ENCODE results near the gene ORM2. TPM values are rescaled to one million over a fixed set of nuclear protein-coding genes. Genes with fewer than 3 reads are reported as not detected.

The ORM2 gene
- total and polyA plus RNA-seq, 9 donors = 0.52 to 2.6 (median 0.82) TPM; not detected in 6

- DNase-seq = peak in 4 of 5 donors; percentile 4 to 25 (median 12)
- Histone ChIP-seq H3K4me3 (no peak overlapping the region), H3K9me3 (no peaks in the 10 kb centered on the region), H3K36me3 (no peaks in the 10 kb centered on the region), H3K4me1 (ENCODE audit: insufficient read depth) (peaks cover 6% of the 10 kb centered on the region), H3K27ac (no peak overlapping the region), H3K27me3 (no peaks in the 10 kb centered on the region)
- no peak for TF ChIP-seq EP300 (IDR thresholded peaks at IDR 0.05)
- intact Hi-C loops (cut with DNase I) = loop anchor here in 1 of 4 donors (5.0 kb wide), 1 partner anchor 145 kb away; the partner anchor contains the start of gene COL27A1
- 85 to 88% (median 87%) methylated on average over 15 of the region's 15 CpGs for WGBS, 3 donors
These were observed 27.7 kb upstream of the ORM2 start for GRCh38 chr9:114301798-114302565.

GRCh38 chr9:114302727-114303126 lies 26.9 kb upstream of the ORM2 start:
- Histone ChIP-seq H3K9me3 (no peaks in the 10 kb centered on the region), H3K4me3 (no peak overlapping the region), H3K4me1 (ENCODE audit: insufficient read depth) (peaks cover 6% of the 10 kb centered on the region), H3K36me3 (no peaks in the 10 kb centered on the region), H3K27ac (no peak overlapping the region), H3K27me3 (no peaks in the 10 kb centered on the region)
- TF ChIP-seq CTCF (IDR thresholded peaks at IDR 0.05) = no peak
- TF ChIP-seq EP300 (IDR thresholded peaks at IDR 0.05) = no peak
- no peak for TF ChIP-seq POLR2A (IDR thresholded peaks at IDR 0.05)
- intact Hi-C loops (cut with DNase I) = loop anchor here in 1 of 4 donors (5.0 kb wide), 1 partner anchor 145 kb away; the partner anchor contains the start of gene COL27A1
- 64 to 78% (median 67%) methylated on average over 6 of the region's 6 CpGs for WGBS, 3 donors
- DNase-seq = peak in 4 of 5 donors; percentile 1 to 12 (median 5)

GRCh38 chr9:114303571-114303970 lies 26.1 kb upstream of the ORM2 start:
- Histone ChIP-seq H3K4me1 (ENCODE audit: insufficient read depth) (peaks cover 6% of the 10 kb centered on the region), H3K4me3 (no peak overlapping the region), H3K36me3 (no peaks in the 10 kb centered on the region), H3K27ac (no peak overlapping the region), H3K9me3 (no peaks in the 10 kb centered on the region), H3K27me3 (no peaks in the 10 kb centered on the region)
- intact Hi-C loops (cut with DNase I) = loop anchor here in 1 of 4 donors (5.0 kb wide), 1 partner anchor 146 kb away; the partner anchor contains the start of gene COL27A1
- WGBS, 3 donors = 72 to 95% (median 82%) methylated on average over 5 of the region's 5 CpGs
- peak in 4 of 5 donors; percentile 1 to 12 (median 8) for DNase-seq
- TF ChIP-seq EP300 (IDR thresholded peaks at IDR 0.05) (no peak), POLR2A (IDR thresholded peaks at IDR 0.05) (no peak), CTCF (IDR thresholded peaks at IDR 0.05) (no peak)

- 92 to 96% (median 95%) methylated on average over 4 of the region's 4 CpGs for WGBS, 3 donors
- no peak for TF ChIP-seq POLR2A (IDR thresholded peaks at IDR 0.05)
- no peak for TF ChIP-seq EP300 (IDR thresholded peaks at IDR 0.05)
- no peak for TF ChIP-seq CTCF (IDR thresholded peaks at IDR 0.05)
- Histone ChIP-seq H3K27me3 (no peaks in the 10 kb centered on the region), H3K36me3 (no peaks in the 10 kb centered on the region), H3K27ac (no peak overlapping the region), H3K4me3 (no peak overlapping the region), H3K9me3 (no peaks in the 10 kb centered on the region), H3K4me1 (ENCODE audit: insufficient read depth) (peaks cover 6% of the 10 kb centered on the region)
- intact Hi-C loops (cut with DNase I) = loop anchor here in 1 of 4 donors (5.0 kb wide), 1 partner anchor 147 kb away; the partner anchor contains the start of gene COL27A1
- DNase-seq = peak in 3 of 5 donors; percentile 6 to 15 (median 10)
These were observed 25.7 kb upstream of the ORM2 start for GRCh38 chr9:114303977-114304376.
